Neural cell (in vitro differentiated cells): ENCODE measurements around the gene PAGE1.

Experiments used
- EP300 ChIP-seq: fragments of 450-650 bp; conservative IDR thresholded peaks from 2 replicates; pipeline ENCODE4 v1.6.1; 2014; ENCODE audit warnings: antibody characterized with exemption, mild to moderate bottlenecking, moderate library complexity; ENCODE audit not compliant: poor library complexity, severe bottlenecking
- EZH2 ChIP-seq: fragments of 200-600, 300-800 bp; shearing (Covaris generic), sonication (generic); IDR thresholded peaks from 2 replicates; pipeline ENCODE4 v1.6.1; 2014; ENCODE audit warnings: antibody characterized with exemption, low read length, borderline replicate concordance, mild to moderate bottlenecking; ENCODE audit not compliant: insufficient read depth, poor library complexity, severe bottlenecking
- MXI1 ChIP-seq: fragments of 450-650 bp; conservative IDR thresholded peaks from 2 replicates; pipeline ENCODE4 v1.6.1; 2014; ENCODE audit warnings: antibody characterized with exemption, mild to moderate bottlenecking; ENCODE audit not compliant: poor library complexity, severe bottlenecking
- POLR2AphosphoS5 ChIP-seq: IDR thresholded peaks from 2 replicates; pipeline ENCODE4 v1.6.1; 2012
- RAD21 ChIP-seq: fragments of 450-650 bp; conservative IDR thresholded peaks from 2 replicates; pipeline ENCODE4 v1.6.1; 2014; ENCODE audit warnings: antibody characterized with exemption, mild to moderate bottlenecking, moderate library complexity
- TF ChIP-seq, protein P1 (sequence below): fragments of 450-650 bp; IDR thresholded peaks from 2 replicates; pipeline ENCODE4 v1.5.1; 2014; ENCODE audit warnings: antibody characterized with exemption, mild to moderate bottlenecking, moderate library complexity; ENCODE audit not compliant: poor library complexity, severe bottlenecking

DNA sequence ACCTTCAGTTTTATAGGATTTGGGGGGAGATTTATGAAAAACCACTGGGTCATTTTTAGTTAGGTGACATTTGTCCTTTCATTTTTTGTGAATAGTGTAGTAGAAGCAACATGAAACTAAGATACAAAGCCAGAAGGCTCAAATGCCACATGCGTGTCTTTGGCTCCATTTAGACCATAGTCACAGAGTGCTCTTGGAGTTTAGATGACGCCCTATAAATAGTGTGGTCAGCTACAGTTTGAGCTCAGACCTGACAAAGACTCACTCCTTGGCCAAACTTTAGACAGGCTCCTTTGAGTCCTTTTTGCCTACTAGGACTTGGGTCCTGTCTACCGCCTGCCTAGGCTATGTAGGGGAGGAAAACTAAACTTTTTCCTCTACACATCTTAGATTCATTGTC lies 16.8 kb upstream of the PAGE1 start:
- TF ChIP-seq POLR2AphosphoS5, result no peak
- TF ChIP-seq, protein P1, sequence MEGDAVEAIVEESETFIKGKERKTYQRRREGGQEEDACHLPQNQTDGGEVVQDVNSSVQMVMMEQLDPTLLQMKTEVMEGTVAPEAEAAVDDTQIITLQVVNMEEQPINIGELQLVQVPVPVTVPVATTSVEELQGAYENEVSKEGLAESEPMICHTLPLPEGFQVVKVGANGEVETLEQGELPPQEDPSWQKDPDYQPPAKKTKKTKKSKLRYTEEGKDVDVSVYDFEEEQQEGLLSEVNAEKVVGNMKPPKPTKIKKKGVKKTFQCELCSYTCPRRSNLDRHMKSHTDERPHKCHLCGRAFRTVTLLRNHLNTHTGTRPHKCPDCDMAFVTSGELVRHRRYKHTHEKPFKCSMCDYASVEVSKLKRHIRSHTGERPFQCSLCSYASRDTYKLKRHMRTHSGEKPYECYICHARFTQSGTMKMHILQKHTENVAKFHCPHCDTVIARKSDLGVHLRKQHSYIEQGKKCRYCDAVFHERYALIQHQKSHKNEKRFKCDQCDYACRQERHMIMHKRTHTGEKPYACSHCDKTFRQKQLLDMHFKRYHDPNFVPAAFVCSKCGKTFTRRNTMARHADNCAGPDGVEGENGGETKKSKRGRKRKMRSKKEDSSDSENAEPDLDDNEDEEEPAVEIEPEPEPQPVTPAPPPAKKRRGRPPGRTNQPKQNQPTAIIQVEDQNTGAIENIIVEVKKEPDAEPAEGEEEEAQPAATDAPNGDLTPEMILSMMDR, result no peak
- TF ChIP-seq EP300, result no peak
- TF ChIP-seq EZH2, result no peak
- TF ChIP-seq RAD21, result no peak
- no peak for TF ChIP-seq MXI1
